HG03457 (cell line): ENCODE data around the gene SLC1A1.
A peak's percentile ranks its signal among the peaks of the same experiment; 100 is the strongest.

Experiments used
- ATAC-seq: cut with Tn5 transposase; IDR thresholded peaks from one replicate; pipeline ENCODE4 v1.9.1; 2021; ENCODE audit warnings: moderate number of reproducible peaks; ENCODE audit not compliant: unreplicated experiment

The SLC1A1 gene

GRCh38 chr9:4489919-4490704 is at the start of gene SLC1A1:
Gene SLC1A1, plus strand, starts transcription at chr9:4490468. Its CDS starts 212 bp downstream, at chr9:4490680.
- ATAC-seq = peak; percentile 70

GRCh38 chr9:4442806-4443205 is 47.5 kb upstream of the SLC1A1 start:
- no peak for ATAC-seq

- ATAC-seq = no peak
These were observed 46.8 kb upstream of the SLC1A1 start for GRCh38 chr9:4443439-4443838.

- no peak for ATAC-seq
These were observed 28.8 kb upstream of the SLC1A1 start for GRCh38 chr9:4461437-4461836.

GRCh38 chr9:4463824-4464223 is 26.4 kb upstream of the SLC1A1 start:
- no peak for ATAC-seq

- peak; percentile 93 for ATAC-seq
These were observed 25.3 kb upstream of the SLC1A1 start for GRCh38 chr9:4464911-4465513.

GRCh38 chr9:4465910-4466309 is 24.4 kb upstream of the SLC1A1 start:
- no peak for ATAC-seq

GRCh38 chr9:4475301-4475700 is 15.0 kb upstream of the SLC1A1 start:
- no peak for ATAC-seq

- ATAC-seq = no peak
These were observed 4.1 kb upstream of the SLC1A1 start for GRCh38 chr9:4486176-4486575.

GRCh38 chr9:4489562-4489918 is 728 bp upstream of the SLC1A1 start:
- no peak for ATAC-seq

GRCh38 chr9:4490705-4491625 is 697 bp downstream of the SLC1A1 start:
- peak; percentile 13 for ATAC-seq

GRCh38 chr9:4491626-4491975 is 1.3 kb downstream of the SLC1A1 start:
- ATAC-seq = no peak

- ATAC-seq = no peak
These were observed 4.1 kb downstream of the SLC1A1 start for GRCh38 chr9:4494332-4494731.

GRCh38 chr9:4494806-4495205 is 4.5 kb downstream of the SLC1A1 start:
- ATAC-seq = no peak

- no peak for ATAC-seq
These were observed 5.3 kb downstream of the SLC1A1 start for GRCh38 chr9:4495537-4495936.

GRCh38 chr9:4496497-4496896 is 6.2 kb downstream of the SLC1A1 start:
- no peak for ATAC-seq

GRCh38 chr9:4497395-4497794 is 7.1 kb downstream of the SLC1A1 start:
- no peak for ATAC-seq

GRCh38 chr9:4497855-4498254 is 7.6 kb downstream of the SLC1A1 start:
- no peak for ATAC-seq

- no peak for ATAC-seq
These were observed 9.6 kb downstream of the SLC1A1 start for GRCh38 chr9:4499917-4500316.

- no peak for ATAC-seq
These were observed 10.9 kb downstream of the SLC1A1 start for GRCh38 chr9:4501147-4501507.

GRCh38 chr9:4502444-4502843 is 12.2 kb downstream of the SLC1A1 start:
- no peak for ATAC-seq

- no peak for ATAC-seq
These were observed 12.8 kb downstream of the SLC1A1 start for GRCh38 chr9:4503103-4503502.
